HG03354 (cell line): ENCODE results near the gene SLC24A3.

Experiments
- ATAC-seq: cut with Tn5 transposase; IDR thresholded peaks from one replicate; pipeline ENCODE4 v1.9.1; 2021; ENCODE audit warnings: mild to moderate bottlenecking; ENCODE audit not compliant: unreplicated experiment, poor library complexity, severe bottlenecking

The SLC24A3 gene

GRCh38 chr20:19374216-19374615 lies 161.8 kb downstream of the SLC24A3 start:
- no peak for ATAC-seq

DNA sequence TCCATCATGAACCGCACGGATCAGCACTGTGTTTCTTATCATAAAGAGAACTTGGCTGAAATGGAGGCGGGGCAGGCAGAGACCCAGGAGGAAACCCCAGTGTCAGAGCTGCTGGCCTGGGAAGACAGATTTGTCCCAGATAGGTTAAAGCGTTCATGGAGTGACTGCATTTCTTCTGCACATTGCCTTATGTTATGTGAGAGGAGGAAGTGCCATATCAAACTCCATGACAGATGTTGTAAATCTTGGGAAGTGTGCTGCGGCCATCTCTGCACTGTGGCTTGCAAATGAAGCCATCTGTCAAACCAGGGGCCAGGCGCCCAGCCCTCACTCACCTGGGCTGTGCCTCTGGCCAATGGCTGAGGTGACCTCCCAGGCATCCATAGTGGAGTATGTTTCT lies 163.0 kb downstream of the SLC24A3 start:
- ATAC-seq = no peak

- no peak for ATAC-seq
Measured at GRCh38 chr20:19375801-19376200, 163.4 kb downstream of the SLC24A3 start.

DNA sequence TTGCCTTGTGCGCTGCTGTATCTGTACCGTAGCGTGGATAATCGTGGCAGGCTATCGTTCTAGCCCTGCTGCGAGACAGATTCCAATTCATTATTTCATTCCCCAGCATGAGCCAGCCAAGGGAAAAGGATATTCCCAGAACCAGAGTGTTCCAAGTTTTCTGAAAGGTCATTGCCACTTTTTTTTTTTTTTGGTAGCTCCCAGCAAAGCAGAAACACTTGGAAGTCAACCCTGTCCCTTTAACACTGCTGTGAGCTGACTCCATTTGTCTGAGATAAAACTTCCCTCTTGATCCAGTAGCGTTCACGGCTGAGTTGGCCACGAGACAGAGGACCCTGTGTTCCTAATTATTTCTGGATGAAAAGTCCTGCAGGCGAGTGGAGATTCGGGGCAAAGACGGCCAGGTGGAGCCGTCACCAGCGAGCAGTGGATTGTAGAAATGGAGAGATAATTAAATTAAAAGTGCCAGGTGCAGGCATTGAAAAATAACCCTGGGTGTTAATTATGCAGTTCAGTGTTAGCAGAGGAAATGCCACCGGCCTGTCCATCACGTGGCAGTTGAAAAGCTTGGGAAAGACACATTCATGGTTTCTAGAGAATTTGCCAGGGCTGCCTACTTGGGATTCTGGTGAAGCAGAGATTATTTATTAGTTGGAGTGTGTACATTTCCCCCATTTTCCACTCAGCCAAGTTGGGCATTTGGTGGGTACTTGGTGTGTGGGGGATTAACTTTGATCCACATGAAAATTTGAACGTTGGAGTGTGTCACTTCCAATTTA lies 164.2 kb downstream of the SLC24A3 start:
- ATAC-seq = no peak

DNA sequence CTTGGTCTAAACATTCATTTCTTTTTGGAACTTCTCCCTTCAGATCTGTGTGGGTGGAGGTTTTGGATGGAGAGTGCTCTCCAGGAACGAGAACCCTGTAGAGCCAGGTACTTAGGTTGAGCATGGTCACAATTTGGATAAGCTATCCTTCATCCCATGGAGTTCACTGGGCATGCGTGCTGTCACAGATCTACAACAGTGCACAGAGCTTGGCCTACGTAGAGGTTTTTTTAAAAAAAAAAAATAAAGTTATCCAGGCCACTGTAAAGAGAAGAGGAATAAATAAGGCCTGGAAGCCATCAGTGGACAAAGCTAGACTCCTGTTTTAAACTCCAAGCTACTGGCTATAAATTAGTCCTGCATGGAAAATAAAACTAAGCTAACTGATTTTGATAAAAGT lies 165.6 kb downstream of the SLC24A3 start:
- ATAC-seq = no peak

DNA sequence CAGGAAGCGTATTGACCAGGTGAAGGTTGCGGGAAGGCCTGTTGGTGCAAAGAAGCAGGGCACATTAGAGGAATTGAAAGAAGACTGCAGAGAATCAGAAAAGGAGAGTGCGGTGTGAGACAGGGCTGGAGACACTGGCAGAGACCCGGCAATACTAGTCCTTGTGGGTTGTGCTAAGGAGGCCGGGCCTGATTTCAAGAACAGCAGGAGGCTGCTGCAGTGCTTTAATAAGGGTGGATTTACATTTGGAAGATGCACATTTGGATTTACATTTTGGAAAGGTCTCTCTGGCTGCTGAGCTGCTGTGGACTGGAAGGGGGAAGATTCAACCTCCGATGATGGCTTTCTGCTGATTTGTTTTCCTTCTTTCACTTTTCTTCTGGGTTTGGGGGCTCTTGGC lies 167.8 kb downstream of the SLC24A3 start:
- no peak for ATAC-seq

GRCh38 chr20:19381947-19382346 lies 169.5 kb downstream of the SLC24A3 start:
- no peak for ATAC-seq

GRCh38 chr20:19382386-19383340 lies 170.2 kb downstream of the SLC24A3 start:
- no peak for ATAC-seq

DNA sequence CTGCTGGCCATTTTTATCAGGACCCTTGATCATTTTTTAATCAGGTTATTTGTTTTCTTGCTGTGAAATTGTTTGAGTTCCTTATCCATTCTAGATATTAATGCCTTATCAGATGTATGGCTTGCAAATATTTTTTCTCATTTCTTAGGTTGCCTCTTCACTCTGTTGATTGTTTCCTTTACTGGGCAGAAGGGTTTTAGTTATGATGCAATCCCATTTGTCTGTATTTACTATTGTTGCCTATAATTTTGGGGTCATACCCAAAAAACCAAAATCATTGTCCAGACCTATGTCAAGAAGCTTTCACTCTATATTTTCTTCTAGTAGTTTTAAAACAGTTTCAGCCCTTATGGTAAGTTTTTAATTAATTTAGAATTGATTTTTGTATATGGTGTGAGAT lies 172.5 kb downstream of the SLC24A3 start:
- ATAC-seq = no peak

DNA sequence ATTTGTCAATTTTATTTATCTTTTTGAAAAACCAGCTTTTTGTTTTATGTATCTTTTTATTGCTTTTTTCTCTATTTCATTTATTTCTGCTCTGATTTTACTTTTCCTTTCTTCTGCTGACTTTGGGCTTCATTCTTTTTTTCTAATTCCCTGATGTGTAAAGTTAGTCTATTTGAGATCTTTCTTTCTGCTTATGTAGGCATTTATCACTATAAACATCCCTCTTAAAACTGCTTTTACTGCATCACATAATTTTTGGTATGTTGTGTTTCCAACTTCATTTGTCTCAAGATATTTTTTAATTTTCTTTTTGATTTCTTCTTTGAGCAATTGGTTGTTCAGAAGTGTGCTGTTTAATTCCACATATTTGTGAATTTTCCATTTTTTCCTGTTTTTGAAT lies 174.8 kb downstream of the SLC24A3 start:
- no peak for ATAC-seq

DNA sequence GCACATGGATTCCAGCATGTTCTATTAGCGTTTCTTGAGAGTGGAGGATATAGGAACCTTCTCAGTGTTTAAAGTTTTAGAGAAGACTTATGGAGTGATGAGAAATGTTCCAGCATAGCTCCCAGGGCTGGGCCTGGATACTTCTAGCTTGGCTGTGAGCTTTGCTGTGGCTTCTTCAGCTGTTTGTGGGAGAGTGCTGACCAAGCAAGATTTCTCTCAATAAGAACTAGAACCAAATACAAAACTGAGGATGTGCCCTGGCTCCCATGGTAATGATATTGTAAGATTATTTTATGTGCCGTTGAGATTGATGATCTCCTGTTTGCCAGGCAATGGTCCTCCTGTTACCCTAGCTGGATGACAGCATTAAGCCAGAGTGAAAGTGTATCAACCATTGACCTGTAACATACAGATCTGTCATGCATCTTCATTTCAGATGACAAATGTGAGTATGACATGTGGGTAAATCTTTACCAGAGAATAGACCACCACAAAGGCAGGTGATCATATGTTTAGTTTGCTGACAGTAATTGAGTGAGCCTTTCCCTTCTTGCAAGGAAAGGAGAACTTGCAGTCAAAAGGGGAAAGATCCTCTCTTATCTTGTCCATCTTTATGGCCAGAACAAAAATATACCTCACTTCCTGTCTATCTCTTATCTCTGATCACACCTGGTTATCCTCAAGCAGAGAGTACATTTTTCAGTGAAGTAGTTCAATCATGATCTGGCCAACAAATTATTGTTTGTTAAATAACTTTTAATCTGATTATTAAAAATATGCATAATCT lies 180.1 kb downstream of the SLC24A3 start:
- ATAC-seq = no peak

- ATAC-seq = no peak
Measured at GRCh38 chr20:19396460-19397081, 184.1 kb downstream of the SLC24A3 start.

DNA sequence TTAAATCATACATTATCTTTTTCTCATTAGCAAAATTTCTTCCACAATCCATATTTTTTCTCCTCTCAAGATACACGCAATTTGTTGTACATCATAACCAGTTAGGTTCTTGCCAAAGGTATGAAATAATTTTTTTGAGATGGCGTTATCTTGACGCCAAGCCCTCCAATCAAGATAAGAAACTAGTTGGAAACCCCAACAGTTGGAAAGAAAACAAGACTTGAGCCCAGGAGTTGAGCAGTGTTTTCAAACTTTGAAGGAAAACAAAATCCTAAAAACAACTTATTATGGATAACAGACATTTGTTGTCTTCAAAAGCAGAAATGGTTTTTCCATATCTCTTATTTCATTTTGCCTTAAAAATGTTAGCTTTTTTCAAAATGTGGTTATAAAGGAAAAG lies 184.8 kb downstream of the SLC24A3 start:
- ATAC-seq = no peak

- ATAC-seq = no peak
Measured at GRCh38 chr20:19397666-19398065, 185.2 kb downstream of the SLC24A3 start.

GRCh38 chr20:19401096-19401495 lies 188.7 kb downstream of the SLC24A3 start:
- no peak for ATAC-seq

DNA sequence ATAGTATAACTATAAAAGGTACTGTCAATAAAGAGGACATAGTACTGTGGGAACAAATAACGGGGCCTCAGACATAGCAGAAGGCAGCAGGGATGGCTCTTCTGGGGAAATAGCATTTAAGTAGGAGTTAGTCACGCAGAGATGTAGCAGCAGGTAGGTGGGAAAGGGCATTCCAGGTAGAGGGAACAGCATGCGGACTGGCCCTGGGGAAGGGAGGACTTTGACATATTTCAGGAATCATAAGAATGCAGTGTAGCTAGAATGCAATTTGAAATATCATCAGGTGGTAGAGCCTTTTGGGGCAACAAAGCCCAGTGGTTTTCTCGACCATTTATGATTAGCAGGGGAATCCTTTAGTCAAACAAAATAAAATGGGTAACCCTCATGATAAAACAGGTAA lies 191.1 kb downstream of the SLC24A3 start:
- ATAC-seq = no peak

DNA sequence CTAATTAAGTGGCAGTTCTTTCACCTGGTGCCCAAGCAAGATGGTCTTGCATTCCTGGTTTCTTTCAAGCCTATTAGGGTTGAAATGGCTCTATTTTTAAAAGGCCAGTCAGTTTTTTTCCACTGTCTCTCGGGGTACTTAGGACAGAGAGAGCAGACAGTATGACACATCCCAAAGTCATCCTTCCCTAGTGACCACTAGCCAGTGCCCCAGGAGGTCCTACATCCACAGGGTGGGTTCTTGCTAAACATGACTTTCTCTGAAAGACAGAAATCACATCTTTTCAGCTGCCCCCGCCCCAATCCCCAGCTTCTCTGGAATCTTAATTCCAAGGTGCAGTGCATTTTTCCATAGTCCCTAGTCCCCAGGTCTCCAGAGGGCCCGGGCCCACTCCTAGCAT lies 192.4 kb downstream of the SLC24A3 start:
- no peak for ATAC-seq

DNA sequence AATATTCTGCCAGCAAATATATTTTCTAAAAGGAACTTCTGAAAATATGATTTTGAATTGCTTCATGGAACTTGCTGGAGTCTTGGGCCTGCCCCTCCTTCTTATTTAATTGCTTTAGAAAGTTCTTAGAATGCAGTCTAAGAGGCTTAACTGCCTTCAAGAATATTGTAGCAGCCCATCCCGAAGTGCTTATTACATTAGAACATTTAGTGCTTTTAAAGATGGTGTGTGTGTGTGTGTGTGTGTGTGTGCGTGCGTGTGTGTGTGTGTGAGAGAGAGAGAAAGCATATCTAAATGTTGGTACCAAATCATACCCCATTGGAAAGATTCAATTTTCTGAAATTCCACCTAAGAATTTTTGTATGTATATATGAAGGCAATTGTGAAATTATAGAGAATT lies 193.5 kb downstream of the SLC24A3 start:
- ATAC-seq = no peak

GRCh38 chr20:19406381-19406780 lies 193.9 kb downstream of the SLC24A3 start:
- no peak for ATAC-seq

DNA sequence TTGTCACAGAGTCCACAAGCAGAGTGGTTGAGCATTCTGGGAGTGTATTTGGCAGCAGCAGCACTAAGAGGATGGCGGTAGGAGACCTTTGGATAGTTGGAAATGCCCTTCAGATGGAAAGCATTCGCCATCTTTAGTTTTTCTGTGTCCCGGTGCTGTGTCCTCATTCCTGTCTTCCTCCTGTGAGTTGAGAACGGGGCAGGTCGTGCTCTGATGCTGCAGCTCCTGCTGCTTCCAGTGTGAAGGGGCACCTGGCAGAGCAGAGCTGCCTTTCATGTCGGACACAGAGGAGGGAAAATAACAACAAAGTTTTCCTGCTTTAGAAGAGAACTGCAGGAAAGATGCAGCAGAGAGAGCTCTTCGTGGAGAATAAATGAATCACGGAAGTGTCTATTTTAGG lies 194.8 kb downstream of the SLC24A3 start:
- no peak for ATAC-seq
